HepG2 (cell line): Measurements from ENCODE around the gene ADGRV1.

Experiments used
- MAFK ChIP-seq, 2 experiments: IDR thresholded peaks in 1 of 2; conservative IDR thresholded peaks in 1 of 2; 2 replicates each; pipeline ENCODE4 v1.6.1; 2011; ENCODE audit warnings: improper control_type of control experiment in 2 of 2, low read length in 2 of 2
- MIER3 ChIP-seq: IDR thresholded peaks from 2 replicates; pipeline ENCODE4 v1.6.1; 2016; ENCODE audit warnings: missing compliant biosample characterization, borderline replicate concordance
- SCMH1 ChIP-seq: sonication (generic); formaldehyde crosslinking; IDR thresholded peaks from 2 replicates; pipeline ENCODE4 v1.9.0; 2021; ENCODE audit warnings: missing genetic modification reagents, mild to moderate bottlenecking, borderline replicate concordance
- SNRNP70 ChIP-seq: fragments of 200-400 bp; formaldehyde crosslinking; IDR thresholded peaks from 2 replicates; pipeline ENCODE4 v1.6.1; 2017; ENCODE audit warnings: mild to moderate bottlenecking, low read depth, low read length, moderate library complexity
- TBP ChIP-seq: sonication (generic); formaldehyde crosslinking; IDR thresholded peaks from 2 replicates; pipeline ENCODE4 v1.5.0; 2020; ENCODE audit warnings: missing genetic modification reagents
- TCF7L2 ChIP-seq: IDR thresholded peaks from 2 replicates; pipeline ENCODE4 v1.6.1; 2011; ENCODE audit warnings: mild to moderate bottlenecking, low read depth, low read length, moderate library complexity
- TF ChIP-seq, protein P1 (sequence below): sonication (generic); formaldehyde crosslinking; IDR thresholded peaks from 2 replicates; pipeline ENCODE4 v1.5.1; 2020; ENCODE audit warnings: mild to moderate bottlenecking, missing genetic modification reagents, moderate library complexity

- TF ChIP-seq TBP (CRISPR knock-in tag) (no peak), MAFK (conservative IDR thresholded peaks at IDR 0.05 in 1 of 2, IDR thresholded peaks at IDR 0.05 in 1 of 2; ENCODE audit: low read length in 2 of 2) (no peak), SNRNP70 (no peak), TCF7L2 (no peak), MIER3 (CRISPR knock-in tag) (no peak), SCMH1 (CRISPR knock-in tag) (no peak)
- TF ChIP-seq, protein P1, sequence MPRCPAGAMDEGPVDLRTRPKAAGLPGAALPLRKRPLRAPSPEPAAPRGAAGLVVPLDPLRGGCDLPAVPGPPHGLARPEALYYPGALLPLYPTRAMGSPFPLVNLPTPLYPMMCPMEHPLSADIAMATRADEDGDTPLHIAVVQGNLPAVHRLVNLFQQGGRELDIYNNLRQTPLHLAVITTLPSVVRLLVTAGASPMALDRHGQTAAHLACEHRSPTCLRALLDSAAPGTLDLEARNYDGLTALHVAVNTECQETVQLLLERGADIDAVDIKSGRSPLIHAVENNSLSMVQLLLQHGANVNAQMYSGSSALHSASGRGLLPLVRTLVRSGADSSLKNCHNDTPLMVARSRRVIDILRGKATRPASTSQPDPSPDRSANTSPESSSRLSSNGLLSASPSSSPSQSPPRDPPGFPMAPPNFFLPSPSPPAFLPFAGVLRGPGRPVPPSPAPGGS = no peak
These were observed 371.5 kb downstream of the ADGRV1 start for GRCh38 chr5:90930062-90930461.
